Progenitor cell of endocrine pancreas (in vitro differentiated cells): Measurements from ENCODE around the gene WDR48. TPM values are rescaled to one million over a fixed set of nuclear protein-coding genes. Genes with fewer than 3 reads are reported as not detected.

Experiments used
- DNase-seq: peaks from one replicate; pipeline ENCODE4 v3.0.0; 2021; ENCODE audit warnings: low spot score; ENCODE audit not compliant: unreplicated experiment
- H3K27ac Mint-ChIP-seq: 2 replicates; pipeline ENCODE4 v1.8.0; 2021; ENCODE audit warnings: mild to moderate bottlenecking, moderate library complexity, mixed read lengths
- H3K27me3 Mint-ChIP-seq: 2 replicates; pipeline ENCODE4 v1.8.0; 2021; ENCODE audit warnings: mixed read lengths
- H3K36me3 Mint-ChIP-seq: 2 replicates; pipeline ENCODE4 v1.8.0; 2022; ENCODE audit warnings: mixed read lengths; ENCODE audit not compliant: insufficient read depth
- H3K4me1 Mint-ChIP-seq: 2 replicates; pipeline ENCODE4 v1.8.0; 2021; ENCODE audit warnings: low read depth, mixed read lengths
- H3K4me3 Mint-ChIP-seq: 2 replicates; pipeline ENCODE4 v1.8.0; 2021; ENCODE audit warnings: low read depth, mild to moderate bottlenecking, moderate library complexity, mixed read lengths
- H3K9me3 Mint-ChIP-seq: 2 replicates; pipeline ENCODE4 v1.8.0; 2021; ENCODE audit warnings: low read depth, mixed read lengths
- CTCF ChIP-seq: fragments of 200-600 bp; sonication (generic); IDR thresholded peaks from one replicate; pipeline ENCODE4 v1.5.0; 2021; ENCODE audit warnings: antibody characterized with exemption, mild to moderate bottlenecking; ENCODE audit not compliant: unreplicated experiment
- total RNA-seq: library from RNA; stranded (reverse); gene quantifications from 2 replicates; pipeline ENCODE4 v1.2.1, GENCODE V29; 2021

WDR48 gene
- total RNA-seq, 1 donor from 2014 or later: 78.3 TPM

GRCh38 chr3:39104961-39105686 lies 53.3 kb downstream of the WDR48 start:
- no peak overlapping the region for H3K27ac Mint-ChIP-seq
- peak overlapping the region; percentile 38 for H3K4me3 Mint-ChIP-seq
- peaks cover 23% of the 10 kb centered on the region for H3K4me1 Mint-ChIP-seq
- H3K9me3 Mint-ChIP-seq: no peaks in the 10 kb centered on the region
- no peak for TF ChIP-seq CTCF
- H3K27me3 Mint-ChIP-seq: no peaks in the 10 kb centered on the region
- no peak for DNase-seq
- H3K36me3 Mint-ChIP-seq: peaks cover 2% of the 10 kb centered on the region

- H3K27ac Mint-ChIP-seq: no peak overlapping the region
- H3K9me3 Mint-ChIP-seq: no peaks in the 10 kb centered on the region
- no peaks in the 10 kb centered on the region for H3K27me3 Mint-ChIP-seq
- no peak for TF ChIP-seq CTCF
- DNase-seq: no peak
- peak overlapping the region; percentile 82 for H3K4me3 Mint-ChIP-seq
- H3K4me1 Mint-ChIP-seq: peaks cover 23% of the 10 kb centered on the region
- H3K36me3 Mint-ChIP-seq: peaks cover 2% of the 10 kb centered on the region
These were observed 53.9 kb downstream of the WDR48 start for GRCh38 chr3:39105687-39106063.

- Mint-ChIP-seq H3K27ac (peak overlapping the region; percentile 85), H3K36me3 (peaks cover 2% of the 10 kb centered on the region), H3K9me3 (no peaks in the 10 kb centered on the region), H3K4me1 (peaks cover 23% of the 10 kb centered on the region), H3K27me3 (no peaks in the 10 kb centered on the region), H3K4me3 (peak overlapping the region; percentile 82)
- no peak for TF ChIP-seq CTCF
- DNase-seq: no peak
These were observed 54.5 kb downstream of the WDR48 start for GRCh38 chr3:39106281-39106811.

GRCh38 chr3:39106851-39107387 lies 55.1 kb downstream of the WDR48 start:
- peak; percentile 37 for DNase-seq
- TF ChIP-seq CTCF: peak; percentile 17
- H3K4me1 Mint-ChIP-seq: peaks cover 23% of the 10 kb centered on the region
- H3K9me3 Mint-ChIP-seq: no peaks in the 10 kb centered on the region
- H3K4me3 Mint-ChIP-seq: peak overlapping the region; percentile 82
- H3K27ac Mint-ChIP-seq: peak overlapping the region; percentile 85
- H3K36me3 Mint-ChIP-seq: peaks cover 2% of the 10 kb centered on the region
- no peaks in the 10 kb centered on the region for H3K27me3 Mint-ChIP-seq

GRCh38 chr3:39107388-39108199 lies 55.8 kb downstream of the WDR48 start, which contains the start of the genes GORASP1 and TTC21A:
TSS of gene GORASP1 (minus strand) at chr3:39107627. CDS start at chr3:39107541, 86 bp downstream.
TSS of gene TTC21A (plus strand) at chr3:39107680. CDS start at chr3:39107838, 158 bp downstream.
- Mint-ChIP-seq H3K27ac (peak within 1 kb of the TSS; percentile 96), H3K4me1 (peaks cover 23% of the 10 kb centered on the region), H3K4me3 (peak within 1 kb of the TSS; percentile 96), H3K27me3 (no peaks in the 10 kb centered on the region), H3K36me3 (peaks cover 1% of the 10 kb centered on the region), H3K9me3 (no peaks in the 10 kb centered on the region)
- peak; percentile 5 for TF ChIP-seq CTCF
- DNase-seq: peak; percentile 65
